Astrocyte of the spinal cord (primary cell): Measurements from ENCODE around the gene CORO2B.
"Not testable (repeated sequence)": the region's sequence is repeated elsewhere in the genome, so short reads cannot be mapped to it uniquely, and the experiment has no call there.

Experiments used
- DNase-seq: peaks from one replicate; pipeline ENCODE4 v3.0.0; 2011; ENCODE audit warnings: low read depth, low spot score
- H3K4me3 ChIP-seq: 2 replicates; pipeline ENCODE4 v1.5.1; 2011; ENCODE audit warnings: low read depth, mild to moderate bottlenecking, low read length, moderate library complexity
- in situ Hi-C: cut with HindIII; loops from 2 replicates; pipeline ENCODE4 v1.10.0; 2017; ENCODE audit warnings: low sequenced_read_pairs
- TF ChIP-seq, protein P1 (sequence below): IDR thresholded peaks from 2 replicates; pipeline ENCODE4 v1.5.1; 2012; ENCODE audit warnings: low read depth, mild to moderate bottlenecking, low read length, inconsistent platforms

The CORO2B gene

DNA sequence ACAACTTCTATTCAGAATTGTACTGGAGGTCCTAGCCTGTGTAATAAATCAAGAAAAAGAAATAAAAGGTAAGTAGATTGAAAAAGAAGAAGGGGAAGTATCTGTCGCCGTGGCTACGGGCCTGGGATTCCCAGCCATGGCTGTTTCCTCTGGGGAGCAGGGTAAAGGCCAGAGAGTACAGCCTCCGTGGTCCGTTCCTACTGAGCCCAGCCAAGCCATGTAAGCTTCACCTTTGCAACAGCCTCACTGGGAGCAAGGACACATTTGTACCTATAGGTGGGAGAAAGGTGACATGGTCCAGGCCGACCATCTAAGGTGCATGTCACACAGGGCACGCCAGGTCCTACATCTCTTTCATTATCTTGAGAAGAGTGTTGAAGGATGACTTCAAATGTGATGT is 170.6 kb downstream of the CORO2B start:
- no peak overlapping the region for H3K4me3 ChIP-seq
- in situ Hi-C loops = no loop called here
- TF ChIP-seq, protein P1, sequence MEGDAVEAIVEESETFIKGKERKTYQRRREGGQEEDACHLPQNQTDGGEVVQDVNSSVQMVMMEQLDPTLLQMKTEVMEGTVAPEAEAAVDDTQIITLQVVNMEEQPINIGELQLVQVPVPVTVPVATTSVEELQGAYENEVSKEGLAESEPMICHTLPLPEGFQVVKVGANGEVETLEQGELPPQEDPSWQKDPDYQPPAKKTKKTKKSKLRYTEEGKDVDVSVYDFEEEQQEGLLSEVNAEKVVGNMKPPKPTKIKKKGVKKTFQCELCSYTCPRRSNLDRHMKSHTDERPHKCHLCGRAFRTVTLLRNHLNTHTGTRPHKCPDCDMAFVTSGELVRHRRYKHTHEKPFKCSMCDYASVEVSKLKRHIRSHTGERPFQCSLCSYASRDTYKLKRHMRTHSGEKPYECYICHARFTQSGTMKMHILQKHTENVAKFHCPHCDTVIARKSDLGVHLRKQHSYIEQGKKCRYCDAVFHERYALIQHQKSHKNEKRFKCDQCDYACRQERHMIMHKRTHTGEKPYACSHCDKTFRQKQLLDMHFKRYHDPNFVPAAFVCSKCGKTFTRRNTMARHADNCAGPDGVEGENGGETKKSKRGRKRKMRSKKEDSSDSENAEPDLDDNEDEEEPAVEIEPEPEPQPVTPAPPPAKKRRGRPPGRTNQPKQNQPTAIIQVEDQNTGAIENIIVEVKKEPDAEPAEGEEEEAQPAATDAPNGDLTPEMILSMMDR = no peak
- no peak for DNase-seq

DNA sequence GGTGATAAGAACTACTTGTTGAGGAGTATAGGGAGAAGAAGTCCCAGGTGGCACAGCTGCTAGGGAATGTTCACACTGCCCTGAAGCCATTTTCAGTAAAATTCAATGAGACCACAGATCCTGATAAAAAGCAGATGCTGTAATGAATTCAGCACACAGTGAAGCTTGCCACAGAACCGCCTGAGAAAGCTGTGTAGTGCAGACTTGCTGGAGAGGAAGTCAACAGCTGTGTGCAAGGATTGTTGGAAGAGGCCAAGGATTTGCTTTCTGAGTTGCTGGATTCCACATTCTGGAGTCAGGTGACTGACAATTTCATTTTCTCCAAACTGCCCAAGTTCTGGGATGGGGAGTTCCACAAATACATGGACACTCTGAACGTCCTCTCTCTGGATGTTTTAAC is 171.0 kb downstream of the CORO2B start:
- in situ Hi-C loops = no loop called here
- DNase-seq = no peak
- no peak overlapping the region for H3K4me3 ChIP-seq
- TF ChIP-seq, protein P1 = no peak

DNA sequence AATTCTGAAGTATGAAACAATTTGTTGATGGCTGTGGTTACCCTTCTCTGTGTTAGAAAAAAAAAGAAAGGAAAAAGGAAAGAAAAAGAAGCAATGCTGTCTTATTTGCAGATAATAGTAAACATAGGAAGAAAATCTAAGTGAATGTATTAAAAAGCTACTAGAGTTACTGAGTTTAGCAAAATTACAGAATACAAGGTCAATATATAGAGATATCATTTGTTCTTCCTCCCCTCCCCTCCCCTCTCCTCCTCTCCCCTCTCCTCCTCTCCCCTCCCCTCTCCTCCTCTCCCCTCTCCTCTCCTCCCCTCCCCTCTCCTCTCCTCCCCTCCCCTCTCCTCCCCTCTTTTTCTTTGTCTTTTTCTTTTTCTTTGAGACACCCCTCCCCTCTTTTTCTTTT is 172.8 kb downstream of the CORO2B start:
- in situ Hi-C loops = no loop called here
- no peak for DNase-seq
- no peak overlapping the region for H3K4me3 ChIP-seq
- TF ChIP-seq, protein P1 = no peak

DNA sequence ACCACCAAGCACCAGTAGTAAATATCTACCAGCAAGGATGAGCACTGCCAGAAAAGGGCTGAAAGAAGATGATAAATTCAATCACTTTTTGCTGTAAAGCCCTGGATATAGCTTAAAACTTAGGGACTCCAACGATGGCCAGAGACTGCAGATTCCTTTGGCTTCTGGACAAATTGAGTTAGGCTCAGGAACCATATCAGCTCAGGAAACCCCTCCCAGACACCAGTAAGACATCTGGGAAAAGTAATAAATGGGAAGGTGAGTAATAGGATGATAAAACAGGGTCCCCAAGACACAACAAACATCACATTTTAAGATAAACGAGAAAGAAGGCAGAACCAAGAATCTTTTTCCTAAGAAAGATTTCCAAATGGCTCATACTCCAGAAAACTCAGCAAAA is 176.9 kb downstream of the CORO2B start:
- TF ChIP-seq, protein P1 = no peak
- no peak for DNase-seq
- H3K4me3 ChIP-seq = no peak overlapping the region
- in situ Hi-C loops = no loop called here

DNA sequence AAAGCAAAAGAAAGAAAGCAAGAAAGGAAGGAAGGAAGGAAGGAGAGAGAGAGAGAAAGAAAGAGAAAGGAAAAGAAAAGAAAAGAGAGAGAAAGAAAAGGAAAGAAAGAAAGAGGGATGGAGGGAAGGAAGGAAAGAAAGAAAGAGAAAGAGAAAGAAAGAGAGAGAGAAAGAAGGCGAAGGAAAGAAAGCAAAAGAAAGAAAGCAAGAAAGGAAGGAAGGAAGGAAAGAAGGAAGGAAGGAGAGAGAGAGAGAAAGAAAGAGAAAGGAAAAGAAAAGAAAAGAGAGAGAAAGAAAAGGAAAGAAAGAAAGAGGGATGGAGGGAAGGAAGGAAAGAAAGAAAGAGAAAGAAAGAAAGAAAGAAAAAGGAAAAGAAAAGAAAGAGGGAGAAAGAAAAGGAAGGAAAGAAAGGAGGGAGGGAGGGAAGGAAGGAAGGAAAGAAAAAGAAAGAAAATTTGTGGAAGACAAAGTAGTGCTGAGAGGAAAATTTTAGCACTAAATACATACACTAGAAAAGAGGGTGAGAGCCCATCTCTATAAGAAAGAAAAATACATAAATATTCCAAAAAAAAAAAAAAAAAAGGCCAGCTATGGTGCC is 181.3 kb downstream of the CORO2B start:
- H3K4me3 ChIP-seq, in situ Hi-C loops, DNase-seq: not testable (repeated sequence)

DNA sequence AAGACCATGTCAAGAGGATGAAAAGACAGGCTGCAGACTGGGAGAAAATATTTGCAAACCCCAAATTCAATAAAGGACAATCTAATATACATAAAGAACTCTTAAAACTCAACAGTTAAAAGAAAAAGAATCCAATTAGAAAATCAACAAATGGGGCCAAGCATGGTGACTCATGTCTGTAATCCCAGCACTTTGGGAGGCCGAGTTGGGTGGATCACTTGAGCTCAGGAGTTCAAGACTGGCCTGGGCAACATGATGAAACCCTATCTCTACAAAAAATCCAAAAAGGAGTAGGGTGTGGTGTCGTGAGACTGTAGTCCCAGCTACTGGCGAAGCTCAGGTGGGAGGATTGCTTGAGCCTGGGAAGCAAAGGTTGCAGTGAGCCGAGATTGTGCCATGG is 184.3 kb downstream of the CORO2B start:
- TF ChIP-seq, protein P1 = no peak
- no peak for DNase-seq
- H3K4me3 ChIP-seq = no peak overlapping the region
- in situ Hi-C loops = no loop called here

DNA sequence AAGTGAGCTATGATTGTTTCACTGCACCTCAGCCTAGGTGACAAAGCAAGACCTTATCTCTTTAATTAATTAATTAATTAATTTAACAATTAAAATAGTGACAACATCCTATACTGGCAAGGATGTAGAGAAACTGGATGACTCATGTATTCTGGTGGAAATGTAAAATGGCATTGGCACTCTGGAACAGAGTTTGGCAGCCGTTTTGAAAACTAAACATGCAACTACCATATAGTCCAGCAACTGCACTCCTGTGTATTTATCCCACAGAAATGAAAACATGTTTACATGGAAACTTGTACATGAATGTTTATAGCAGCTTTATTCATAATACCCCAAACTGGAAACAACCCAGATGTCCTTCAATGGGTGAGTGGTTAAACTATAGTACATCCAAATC is 185.3 kb downstream of the CORO2B start:
- in situ Hi-C loops = no loop called here
- H3K4me3 ChIP-seq = no peak overlapping the region
- DNase-seq = no peak
- TF ChIP-seq, protein P1 = no peak
